ENCODE data around the gene SLC1A3. TPM values are rescaled to one million over a fixed set of nuclear protein-coding genes. Genes with fewer than 3 reads are reported as not detected.
A peak's percentile ranks its signal among the peaks of the same experiment; 100 is the strongest.

Gene SLC1A3
- total RNA-seq, 1 experiment from 2014 or later, result 18.6 TPM

- Mint-ChIP-seq H3K27me3 (ENCODE audit: low read depth) (peaks cover 31% of the 10 kb centered on the region), H3K4me3 (peak overlapping the region; percentile 80 to 83), H3K9me3 (no peaks in the 10 kb centered on the region; a peak in 2 of 5 replicates), H3K4me1 (peaks cover 11 to 15% of the 10 kb centered on the region in 2 experiments), H3K27ac (peak overlapping the region in 2 of 3 experiments; percentile 29 to 68; a peak in 5 of 7 replicates), H3K36me3 (ENCODE audit: insufficient read depth in 1 of 3, low read depth in 3 of 3) (peaks cover 0 to 7% (median 0%) of the 10 kb centered on the region in 3 experiments; a peak in 3 of 7 replicates)
- H2BK12ac ChIP-seq (ENCODE audit: insufficient read length, low read depth, low read length), result no peak overlapping the region
- peaks cover 11% of the 10 kb centered on the region for H3K23me2 ChIP-seq (ENCODE audit: insufficient read length, low read depth, low read length, poor library complexity, severe bottlenecking)
- no peak overlapping the region for H3K23ac ChIP-seq (ENCODE audit: insufficient read length, low read depth, low read length)
- no peak overlapping the region for H3K4ac ChIP-seq (ENCODE audit: low read depth, low read length)
- peak overlapping the region; percentile 28 for H3K9ac ChIP-seq (ENCODE audit: extremely low read depth, insufficient read length, low read length)
- no peak overlapping the region for H4K91ac ChIP-seq (ENCODE audit: insufficient read length, low read depth, low read length)
- H3K14ac ChIP-seq (ENCODE audit: insufficient read depth, low read length), result peak overlapping the region; percentile 27; the same call in 1 of the 2 replicates
- peak; percentile 92 for TF ChIP-seq CTCF (conservative IDR thresholded peaks at IDR 0.05)
- no peak overlapping the region for H2AK5ac ChIP-seq (ENCODE audit: insufficient read length, low read length)
- H4K5ac ChIP-seq (ENCODE audit: insufficient read length, low read depth, low read length), result no peak overlapping the region
- H3T11ph ChIP-seq (ENCODE audit: low read length), result no peak overlapping the region
- no peaks in the 10 kb centered on the region for H3K4me1 ChIP-seq (ENCODE audit: insufficient read depth, low read length)
- no peak overlapping the region for H2BK5ac ChIP-seq (ENCODE audit: insufficient read length, low read length)
- no peak overlapping the region for H3K18ac ChIP-seq (ENCODE audit: insufficient read length, low read depth, low read length)
- H3K9me3 ChIP-seq (ENCODE audit: control insufficient read depth, low read depth, low read length), result no peaks in the 10 kb centered on the region
- H4K20me1 ChIP-seq (ENCODE audit: control insufficient read depth, insufficient read depth, insufficient read length), result no peaks in the 10 kb centered on the region
- no CpG with 5 or more reads among the region's 50 CpGs for WGBS (ENCODE audit: extremely low coverage, insufficient read length, low lambda C conversion rate)
- H2AFZ ChIP-seq (ENCODE audit: low read length), result peak overlapping the region; percentile 76
- H2BK15ac ChIP-seq (ENCODE audit: low read depth, low read length), result no peak overlapping the region
- H3K27me3 ChIP-seq (ENCODE audit: insufficient read depth, low read length), result peaks cover 3% of the 10 kb centered on the region; the same call in 1 of the 2 replicates
- no peak overlapping the region for H3K27ac ChIP-seq (ENCODE audit: insufficient read length, low read depth, low read length)
- H3K79me1 ChIP-seq (ENCODE audit: insufficient read depth, low read depth, low read length, poor library complexity, severe bottlenecking), result no peaks in the 10 kb centered on the region
- DNase-seq, result peak; percentile 92
- no peak overlapping the region for H2BK120ac ChIP-seq (ENCODE audit: low read depth, low read length, poor library complexity, severe bottlenecking)
- no peak overlapping the region for H2BK20ac ChIP-seq (ENCODE audit: low read depth, low read length, poor library complexity, severe bottlenecking)
- H3K79me2 ChIP-seq (ENCODE audit: insufficient read depth, low read length), result no peaks in the 10 kb centered on the region
- peak overlapping the region; percentile 48 for H3K4me2 ChIP-seq (ENCODE audit: insufficient read depth, insufficient read length, low read length)
- H3K56ac ChIP-seq (ENCODE audit: insufficient read length, low read depth, low read length), result no peak overlapping the region
- H4K8ac ChIP-seq (replicated peaks; ENCODE audit: insufficient read length, low read depth, low read length), result no peak overlapping the region
These were observed 83.9 kb downstream of the SLC1A3 start for GRCh38 chr5:36690041-36690961.

Measured in H9 (cell line).